Esophagus muscularis mucosa (tissue), 3 donors: ENCODE measurements around the gene AK3.

ENCODE experiments used
- CTCF ChIP-seq, 3 experiments: fragments of 200-600 bp in 2 of 3; fragments of 450-650 bp in 1 of 3; sonication (generic) in 2 of 3; IDR thresholded peaks; one replicate each; pipeline ENCODE4 v1.5.1; 2017 to 2019; ENCODE audit warnings: antibody characterized with exemption in 3 of 3, mild to moderate bottlenecking in 2 of 3, moderate library complexity in 1 of 3
- EP300 ChIP-seq: sonication (generic); formaldehyde crosslinking; IDR thresholded peaks from one replicate; pipeline ENCODE4 v1.6.1; 2017; ENCODE audit warnings: antibody characterized with exemption

- no peak for TF ChIP-seq CTCF (IDR thresholded peaks at IDR 0.05)
- TF ChIP-seq EP300: no peak
These were observed 56.2 kb downstream of the AK3 start for GRCh38 chr9:4684820-4685219.
